B cell (primary cell): ENCODE measurements around the gene DOHH. TPM values are rescaled to one million over a fixed set of nuclear protein-coding genes. Genes with fewer than 3 reads are reported as not detected.
"Not testable (repeated sequence)": the region's sequence is repeated elsewhere in the genome, so short reads cannot be mapped to it uniquely, and the experiment has no call there.

ENCODE experiments used
- ATAC-seq: fragments of 200-7000 bp; cut with Tn5 transposase; one replicate; pipeline ENCODE4 v1.10.0; 2021; ENCODE audit warnings: low read depth, mild to moderate bottlenecking, moderate number of reproducible peaks, moderate library complexity
- CTCF ChIA-PET: fragments of 350-600 bp; sonication (Branson Sonifier 250); formaldehyde crosslinking; loops from one replicate; lab custom pipeline; 2021; ENCODE audit warnings: antibody characterized with exemption, inconsistent platforms; lab: Charles Lee
- POLR2A ChIA-PET: fragments of 350-600 bp; sonication (Branson Sonifier 250); formaldehyde crosslinking; loops from one replicate; lab custom pipeline; 2021; ENCODE audit warnings: antibody characterized with exemption; lab: Charles Lee
- DNase-seq: peaks from one replicate; pipeline ENCODE4 v3.0.0; 2013
- H2AFZ ChIP-seq: 2 replicates; pipeline ENCODE4 v1.6.1; 2012; ENCODE audit warnings: mild to moderate bottlenecking, low read depth, low read length; ENCODE audit not compliant: insufficient read depth, poor library complexity, severe bottlenecking
- H3K27ac ChIP-seq, 2 donors: 1 replicate in 1 of 2; 2 replicates in 1 of 2; pipeline ENCODE4 v1.5.1; 2012 to 2013; ENCODE audit warnings: low read length in 2 of 2, mild to moderate bottlenecking in 2 of 2, moderate library complexity in 1 of 2
- H3K27me3 ChIP-seq, 4 experiments: fragments of 200-600 bp in 1 of 4; sonication (generic) in 1 of 4; replicated peaks in 1 of 4; 1 replicate in 2 of 4; 2 replicates in 2 of 4; pipeline versions ENCODE4 v1.6.1 to v1.7.0; 2013 to 2016; ENCODE audit warnings: low read length in 3 of 4, mild to moderate bottlenecking in 2 of 4, mixed read lengths in 1 of 4, moderate library complexity in 1 of 4; ENCODE audit not compliant: insufficient read depth in 4 of 4, control insufficient read depth in 3 of 4; ENCODE audit errors: control extremely low read depth in 1 of 4
- H3K36me3 ChIP-seq, 2 experiments: replicated peaks in 1 of 2; 1 replicate in 1 of 2; 2 replicates in 1 of 2; pipeline versions ENCODE4 v1.6.1 to v1.7.1; 2013; ENCODE audit warnings: low read length in 1 of 2; ENCODE audit not compliant: insufficient read depth in 2 of 2, control insufficient read depth in 1 of 2; ENCODE audit errors: control extremely low read depth in 1 of 2, extremely low read depth in 1 of 2
- H3K4me1 ChIP-seq, 2 donors: fragments of 200-600 bp in 1 of 2; sonication (generic) in 1 of 2; 1 replicate in 1 of 2; 2 replicates in 1 of 2; pipeline versions ENCODE4 v1.5.1 to v1.6.1; 2013 to 2017; ENCODE audit warnings: low read length in 2 of 2; ENCODE audit not compliant: control insufficient read depth in 2 of 2, insufficient read depth in 2 of 2
- H3K4me2 ChIP-seq: replicated peaks from 2 replicates; pipeline ENCODE3; 2012; ENCODE audit warnings: mild to moderate bottlenecking, low read depth, low read length; ENCODE audit not compliant: poor library complexity, severe bottlenecking
- H3K4me3 ChIP-seq, 5 experiments: fragments of 200-600 bp in 1 of 5; sonication (generic) in 1 of 5; 1 replicate in 3 of 5; 2 replicates in 2 of 5; pipeline versions ENCODE4 v1.5.1 to v1.7.0; 2011 to 2016; ENCODE audit warnings: low read length in 4 of 5, mild to moderate bottlenecking in 4 of 5, low read depth in 2 of 5, control low read depth in 1 of 5, moderate library complexity in 1 of 5; ENCODE audit not compliant: insufficient read depth in 1 of 5; ENCODE audit errors: control extremely low read depth in 1 of 5, extremely low read depth in 1 of 5
- H3K79me2 ChIP-seq: fragments of 200-600 bp; sonication (generic); one replicate; pipeline ENCODE4 v1.6.0; 2016; ENCODE audit warnings: low read length; ENCODE audit not compliant: control insufficient read depth, insufficient read depth
- H3K9ac ChIP-seq: fragments of 200-600 bp; sonication (generic); 2 replicates; pipeline ENCODE4 v1.6.1; 2017; ENCODE audit warnings: mild to moderate bottlenecking, low read length, moderate library complexity
- H3K9me3 ChIP-seq, 3 donors: one replicate each; pipeline versions ENCODE4 v1.6.1 to v1.7.1; 2013; ENCODE audit warnings: low read length in 2 of 3; ENCODE audit not compliant: control insufficient read depth in 2 of 3, insufficient read depth in 1 of 3; ENCODE audit errors: control extremely low read depth in 1 of 3
- H4K20me1 ChIP-seq: 2 replicates; pipeline ENCODE4 v1.6.0; 2012; ENCODE audit warnings: mild to moderate bottlenecking, low read length; ENCODE audit not compliant: insufficient read depth, control insufficient read depth, poor library complexity, severe bottlenecking
- H3K27ac Mint-ChIP-seq: one replicate; pipeline ENCODE4 v1.8.0; 2021; ENCODE audit warnings: mixed read lengths
- H3K27me3 Mint-ChIP-seq: one replicate; pipeline ENCODE4 v1.8.0; 2021; ENCODE audit warnings: mixed read lengths
- H3K4me1 Mint-ChIP-seq: one replicate; pipeline ENCODE4 v1.8.0; 2021; ENCODE audit warnings: mixed read lengths
- H3K4me3 Mint-ChIP-seq: one replicate; pipeline ENCODE4 v1.8.0; 2021; ENCODE audit warnings: mixed read lengths
- H3K9me3 Mint-ChIP-seq: one replicate; pipeline ENCODE4 v1.8.0; 2022; ENCODE audit warnings: mixed read lengths; ENCODE audit not compliant: insufficient read depth
- CTCF ChIP-seq: fragments of 200-600 bp; IDR thresholded peaks from one replicate; pipeline ENCODE4 v1.8.0; 2022; ENCODE audit warnings: antibody characterized with exemption, mild to moderate bottlenecking
- EZH2 ChIP-seq: IDR thresholded peaks from 2 replicates; pipeline ENCODE4 v1.6.1; 2012; ENCODE audit warnings: borderline replicate concordance, low read depth, mild to moderate bottlenecking, moderate library complexity, low read length; ENCODE audit not compliant: insufficient read depth, poor library complexity, severe bottlenecking
- WGBS: methylation state at CpG from one replicate; pipeline ENCODE4 v1.1.5; 2013; ENCODE audit warnings: missing lambda C conversion rate; ENCODE audit not compliant: insufficient coverage; 5-methylcytosine and 5-hydroxymethylcytosine counted together
- intact Hi-C: fragments of 100-400 bp; cut with micrococcal nuclease; formaldehyde crosslinking; loops from one replicate; pipeline ENCODE4 v1.10.0; 2022
- polyA plus RNA-seq: library from polyadenylated mRNA; depleted of rRNA; stranded (reverse); fragments of >200 nt; gene quantifications from 2 replicates; pipeline ENCODE4 v1.2.3, GENCODE V29; 2012
- total RNA-seq, 2 donors: library from RNA; stranded (reverse); fragments of 120-200 nt in 1 of 2; gene quantifications; 1 replicate in 1 of 2; 2 replicates in 1 of 2; pipeline versions ENCODE4 v1.2.3 to v1.2.4, GENCODE V29; 2013 to 2022

Gene DOHH
- total and polyA plus RNA-seq, 2 donors (not counting 1 experiment from before 2014, with no cell fraction given), result 6.6 to 8.6 TPM

DNA sequence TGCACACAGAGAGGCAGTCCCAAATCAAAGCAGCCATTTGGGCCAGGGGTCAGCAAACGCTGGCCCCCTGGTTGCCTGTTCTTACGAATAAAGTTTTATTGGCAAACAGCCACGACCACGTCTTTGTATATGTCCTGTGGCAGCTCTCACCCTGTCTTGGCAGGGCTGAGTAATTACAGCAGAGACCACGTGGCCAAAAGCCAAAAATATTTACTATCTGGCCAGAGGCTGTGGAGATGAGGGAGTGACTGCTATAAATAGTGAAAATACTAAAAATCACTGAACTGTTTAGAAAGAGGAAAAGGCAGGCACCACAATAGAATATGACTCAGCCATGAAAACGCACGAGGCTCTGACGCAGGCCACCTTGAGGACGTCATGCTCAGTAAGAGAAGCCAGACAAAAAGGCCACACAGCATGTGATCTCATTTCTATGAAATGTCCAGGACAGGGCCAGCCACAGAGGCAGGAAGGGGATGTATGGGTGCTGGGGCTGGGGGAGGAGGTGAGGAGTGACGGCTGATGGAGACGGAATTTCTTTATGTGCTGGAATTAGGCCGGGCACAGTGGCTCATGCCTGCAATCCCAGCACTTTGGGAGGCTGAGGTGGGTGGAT lies 49.6 kb downstream of the DOHH start:
- ChIA-PET POLR2A (no interaction called here), CTCF (no interaction called here)
- Histone ChIP-seq H2AFZ (no peak overlapping the region), H3K79me2 (no peaks in the 10 kb centered on the region), H3K27me3 (no peaks in the 10 kb centered on the region), H3K4me3 (no peak overlapping the region), H3K36me3 (peaks cover 0 to 25% of the 10 kb centered on the region in 2 experiments), H3K4me2 (no peak overlapping the region), H3K9ac (no peak overlapping the region), H4K20me1 (peaks cover under 1% of the 10 kb centered on the region), H3K4me1 (no peaks in the 10 kb centered on the region), H3K27ac (no peak overlapping the region), H3K9me3 (no peaks in the 10 kb centered on the region)
- WGBS, result 85% methylated on average over 11 of the region's 12 CpGs
- Mint-ChIP-seq H3K27ac (no peak overlapping the region), H3K9me3 (no peaks in the 10 kb centered on the region), H3K27me3 (no peaks in the 10 kb centered on the region), H3K4me1 (no peaks in the 10 kb centered on the region), H3K4me3 (no peak overlapping the region)
- intact Hi-C loops, result no loop called here
- ATAC-seq (no peak), DNase-seq (no peak)
- no peak for TF ChIP-seq EZH2
- TF ChIP-seq CTCF, result no peak

GRCh38 chr19:3448616-3449334 lies 51.7 kb downstream of the DOHH start:
- Histone ChIP-seq H3K9ac (no peak overlapping the region), H2AFZ (no peak overlapping the region), H3K36me3 (peaks cover 0 to 22% of the 10 kb centered on the region in 2 experiments), H3K79me2 (peaks cover 2% of the 10 kb centered on the region), H4K20me1 (peaks cover 15% of the 10 kb centered on the region), H3K4me2 (no peak overlapping the region), H3K4me3 (no peak overlapping the region), H3K27me3 (no peaks in the 10 kb centered on the region), H3K9me3 (no peaks in the 10 kb centered on the region), H3K27ac (no peak overlapping the region), H3K4me1 (no peaks in the 10 kb centered on the region)
- Mint-ChIP-seq H3K9me3 (no peaks in the 10 kb centered on the region), H3K4me1 (no peaks in the 10 kb centered on the region), H3K27me3 (no peaks in the 10 kb centered on the region), H3K4me3 (no peak overlapping the region), H3K27ac (no peak overlapping the region)
- WGBS, result 98% methylated on average over 27 of the region's 28 CpGs
- POLR2A ChIA-PET, result no interaction called here
- DNase-seq (no peak), ATAC-seq (no peak)
- TF ChIP-seq EZH2 (no peak), CTCF (no peak)
- CTCF ChIA-PET, result no interaction called here
- intact Hi-C loops, result no loop called here

- DNase-seq, H3K9me3 ChIP-seq, H3K27me3 Mint-ChIP-seq, H3K4me3 Mint-ChIP-seq, H3K27ac ChIP-seq, H3K4me1 Mint-ChIP-seq, H3K9ac ChIP-seq, H2AFZ ChIP-seq, intact Hi-C loops, H3K4me2 ChIP-seq, H3K4me3 ChIP-seq, H3K9me3 Mint-ChIP-seq, H3K27ac Mint-ChIP-seq, CTCF ChIA-PET, H3K4me1 ChIP-seq, H3K27me3 ChIP-seq, POLR2A ChIA-PET, ATAC-seq: not testable (repeated sequence)
- Histone ChIP-seq H3K36me3 (peaks cover 0 to 10% of the 10 kb centered on the region in 2 experiments), H3K79me2 (peaks cover 10% of the 10 kb centered on the region), H4K20me1 (peaks cover 18% of the 10 kb centered on the region)
- WGBS, result 100% methylated on average over 2 of the region's 4 CpGs
These were observed 53.8 kb downstream of the DOHH start for GRCh38 chr19:3446657-3447056.
